Measurements from ENCODE around the gene EIF1.
A peak's percentile ranks its signal among the peaks of the same experiment; 100 is the strongest.

- TF ChIP-seq POLR2A (IDR thresholded peaks at IDR 0.05), result no peak
- peak in 2 of 3 donors; percentile 75 to 83 for TF ChIP-seq POLR2AphosphoS5 (IDR thresholded peaks at IDR 0.05)
Observed at GRCh38 chr17:41653892-41654677, 34.6 kb upstream of the EIF1 start.
